ENCODE measurements around the gene KRTCAP2.
"Not testable (repeated sequence)": the region's sequence is repeated elsewhere in the genome, so short reads cannot be mapped to it uniquely, and the experiment has no call there.

Gene KRTCAP2

GRCh38 chr1:155167166-155168104 is 5.7 kb downstream of the KRTCAP2 start:
- DNase-seq: peak; percentile 85

- no peak for DNase-seq
These were observed 6.5 kb downstream of the KRTCAP2 start for GRCh38 chr1:155166471-155167165.

DNA sequence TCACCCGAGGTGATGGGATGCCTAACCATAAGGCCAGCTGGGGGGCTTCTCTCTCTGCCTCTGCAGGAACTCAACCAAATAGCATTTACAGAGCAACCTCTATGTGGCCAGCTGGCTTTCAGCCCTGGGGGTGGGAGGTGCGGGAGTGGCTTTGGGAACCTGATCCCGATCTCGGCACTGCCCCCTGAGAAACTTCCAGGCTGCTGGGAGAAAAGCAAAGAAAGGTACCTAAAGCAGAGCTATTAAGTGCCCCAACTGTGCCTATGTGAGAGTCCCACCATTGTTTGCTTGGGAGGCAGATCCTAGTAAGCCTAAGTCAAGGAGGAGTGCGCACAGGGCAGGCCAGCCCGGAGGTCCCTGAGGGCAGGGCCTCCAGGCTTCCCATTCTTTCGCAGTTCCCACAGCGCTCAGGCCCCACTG is 7.0 kb downstream of the KRTCAP2 start:
- DNase-seq: no peak

DNA sequence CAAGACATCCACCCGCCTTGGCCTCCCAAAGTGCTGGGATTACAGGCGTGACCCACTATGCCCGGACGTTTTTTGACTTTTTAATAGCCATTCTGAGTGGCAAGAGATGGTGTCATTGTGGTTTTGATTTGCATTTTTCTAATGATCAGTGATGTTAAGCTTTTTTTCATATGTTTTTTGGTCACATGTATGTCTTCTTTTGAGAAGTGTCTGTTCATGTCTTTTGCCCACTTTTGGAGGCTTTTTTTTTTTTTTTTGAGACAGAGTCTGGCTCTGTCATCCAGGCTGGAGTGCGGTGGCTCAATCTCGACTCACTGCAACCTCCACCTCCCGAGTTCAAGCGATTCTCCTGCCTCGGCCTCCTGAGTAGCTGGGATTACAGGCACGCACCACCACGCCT is 8.5 kb downstream of the KRTCAP2 start:
- not testable (repeated sequence) for DNase-seq

- DNase-seq: not testable (repeated sequence)
These were observed 9.3 kb downstream of the KRTCAP2 start for GRCh38 chr1:155163785-155164184.

GRCh38 chr1:155162631-155163030 is 10.5 kb downstream of the KRTCAP2 start:
- not testable (repeated sequence) for DNase-seq

DNA sequence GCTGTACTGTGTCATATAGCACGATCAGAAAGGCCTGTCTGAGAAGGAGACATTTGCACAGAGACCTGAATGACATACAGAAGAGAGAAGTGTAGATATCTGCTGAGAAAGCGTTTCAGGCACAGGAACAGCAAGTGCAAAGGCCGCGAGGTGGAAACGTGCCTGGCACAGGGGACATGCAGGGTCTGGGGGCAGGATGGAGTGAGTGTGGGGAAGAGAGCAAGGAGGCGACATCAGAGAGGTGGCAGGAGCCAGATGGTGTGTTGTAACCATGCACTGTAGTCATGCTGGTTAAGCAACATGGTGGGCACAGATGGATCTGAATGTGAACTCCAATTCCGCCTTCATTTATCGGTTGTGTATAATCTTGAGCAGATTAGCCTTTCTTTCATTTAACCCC is 13.0 kb downstream of the KRTCAP2 start:
- no peak for DNase-seq

DNA sequence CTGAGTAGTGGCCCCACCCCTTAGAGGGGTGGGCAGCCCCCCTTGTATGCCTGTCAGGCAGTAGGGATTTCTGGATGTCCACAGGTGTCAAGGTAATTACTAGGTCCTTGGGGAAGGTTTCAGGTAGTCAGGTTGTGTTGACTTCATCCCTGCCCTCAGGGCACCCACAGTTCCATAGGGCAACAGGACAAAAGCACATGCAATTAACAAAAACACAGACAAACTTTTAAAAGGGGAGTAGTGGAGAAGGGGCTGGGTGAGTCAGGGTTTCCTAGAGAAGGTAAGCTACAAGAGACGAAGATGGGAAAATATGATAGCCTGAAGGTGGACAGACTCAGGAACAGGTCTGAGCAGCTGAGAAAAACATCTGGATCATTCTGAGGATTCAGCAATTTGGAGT is 14.1 kb downstream of the KRTCAP2 start:
- DNase-seq: no peak

DNA sequence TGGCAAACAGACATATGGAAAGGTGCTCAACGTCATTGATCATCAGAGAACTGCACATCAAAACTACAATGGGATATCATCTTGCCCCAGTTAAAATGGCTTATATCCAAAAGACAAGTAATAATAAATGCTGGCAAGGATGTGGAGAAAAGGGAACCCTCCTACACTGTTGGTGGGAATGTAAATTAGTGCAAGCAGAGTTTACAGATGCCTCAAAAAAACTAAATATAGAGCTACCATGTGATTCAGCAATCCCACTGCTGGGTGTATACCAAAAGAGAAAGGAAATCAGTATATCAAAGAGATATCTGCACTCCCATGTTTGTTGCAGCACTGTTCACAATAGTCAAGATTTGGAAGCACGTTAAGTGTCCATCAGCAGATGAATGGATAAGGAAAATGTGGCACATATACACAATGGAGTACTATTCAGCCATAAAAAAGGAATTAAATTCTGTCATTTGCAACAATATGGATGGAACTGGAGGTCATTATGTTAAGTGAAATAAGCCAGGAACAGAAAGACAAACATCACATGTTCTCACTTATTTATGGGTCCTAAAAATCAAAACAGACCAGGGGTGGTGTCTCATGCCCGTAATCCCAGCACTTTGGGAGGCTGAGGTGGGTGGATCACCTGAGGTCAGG is 17.0 kb downstream of the KRTCAP2 start:
- not testable (repeated sequence) for DNase-seq

DNA sequence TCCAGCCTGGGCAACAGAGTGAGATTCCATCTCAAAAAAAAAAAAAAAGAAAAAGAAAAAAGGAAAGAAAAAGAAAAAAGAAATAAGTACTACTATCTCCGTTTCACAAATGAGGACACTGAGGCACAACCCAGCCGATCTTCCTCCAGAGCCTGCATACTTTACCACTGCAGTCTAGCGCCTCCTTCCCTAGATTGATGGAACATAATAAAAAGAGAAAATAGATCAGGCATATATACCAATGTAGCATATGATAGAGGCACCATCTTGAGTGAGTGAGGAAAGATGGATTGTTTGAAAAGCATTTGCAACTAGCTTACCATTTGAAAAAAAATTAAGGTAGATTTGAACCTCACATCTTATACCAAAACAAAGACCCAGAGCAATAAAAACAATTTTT is 27.6 kb downstream of the KRTCAP2 start:
- DNase-seq: no peak

GRCh38 chr1:155141749-155142148 is 31.4 kb downstream of the KRTCAP2 start:
- no peak for DNase-seq

DNA sequence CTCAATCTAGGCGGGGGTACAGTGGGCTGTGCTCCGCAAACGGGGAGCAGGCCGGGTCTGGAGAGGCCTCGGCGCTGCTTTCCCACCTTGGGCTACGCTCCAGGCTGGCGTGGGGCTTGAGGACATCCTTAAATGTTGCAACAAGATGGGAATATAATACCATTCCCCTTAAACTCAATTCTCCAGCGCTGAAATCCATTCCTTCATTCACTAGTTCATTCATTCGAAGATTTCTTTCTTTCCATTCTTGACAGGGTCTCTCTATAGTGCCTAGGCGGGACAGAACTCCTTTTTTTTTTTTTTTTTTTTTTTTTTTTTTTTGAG is 32.5 kb downstream of the KRTCAP2 start:
- DNase-seq: no peak

DNA sequence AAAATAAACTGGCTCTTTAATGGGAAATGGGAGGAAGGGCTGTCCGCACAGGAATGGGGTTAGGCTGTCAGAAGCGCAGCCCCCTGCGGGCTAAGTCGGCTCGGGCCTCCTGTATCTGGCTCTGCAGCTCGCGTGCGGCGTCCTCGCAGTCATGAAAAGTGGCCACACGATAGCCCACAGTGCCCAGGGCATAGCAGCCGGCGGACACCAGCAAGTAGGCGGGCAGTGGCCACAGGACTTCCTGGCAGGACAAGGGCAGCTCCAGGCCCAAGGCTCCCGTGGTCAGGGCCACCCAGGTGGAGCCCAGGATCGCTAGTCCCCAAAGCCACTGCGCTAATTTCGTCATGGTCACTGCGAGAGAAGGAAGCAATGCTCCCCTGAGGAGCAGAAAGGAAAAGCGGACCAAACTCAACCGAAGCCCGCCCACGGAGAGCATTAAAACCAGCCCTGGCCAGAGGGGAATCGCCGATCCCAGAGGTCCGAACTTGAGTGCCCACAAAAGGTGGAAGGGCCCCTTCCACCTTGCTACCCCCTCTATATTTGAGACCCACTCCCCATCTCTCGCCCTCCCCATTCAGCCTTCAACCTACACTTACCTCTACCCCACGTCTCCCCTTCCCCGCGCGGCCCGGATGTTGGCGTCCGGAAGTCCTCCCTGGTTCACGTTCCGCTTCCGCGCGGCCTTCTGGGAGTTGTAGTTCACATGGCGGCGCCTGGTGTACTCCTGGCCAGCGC is 33.0 kb downstream of the KRTCAP2 start, which contains the start of gene DPM3:
Gene DPM3 (minus strand): TSS at position 637 of the 735 bp plus-strand sequence. CDS start 291 bp downstream, at position 346.
- peak; percentile 88 for DNase-seq

- DNase-seq: no peak
These were observed 35.8 kb downstream of the KRTCAP2 start for GRCh38 chr1:155137154-155137949.

DNA sequence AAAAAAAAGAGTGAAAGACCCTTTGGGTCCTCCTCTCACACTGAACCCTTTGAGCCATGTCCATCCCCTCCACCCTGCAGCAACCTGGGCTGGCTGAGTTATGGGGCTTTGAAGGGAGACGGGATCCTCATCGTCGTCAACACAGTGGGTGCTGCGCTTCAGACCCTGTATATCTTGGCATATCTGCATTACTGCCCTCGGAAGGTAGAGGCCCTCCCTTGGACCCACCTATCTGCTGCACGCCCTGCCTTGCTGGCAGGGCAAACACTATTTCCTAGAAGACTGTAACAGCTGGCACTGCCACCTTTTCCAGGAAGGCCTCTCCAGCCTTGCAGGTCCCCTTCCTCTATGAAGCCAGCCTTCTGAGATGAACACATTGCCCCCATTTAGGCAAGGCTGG is 36.4 kb downstream of the KRTCAP2 start:
- DNase-seq: no peak

- peak; percentile 92 for DNase-seq
These were observed 37.6 kb downstream of the KRTCAP2 start, which contains the start of gene SLC50A1 for GRCh38 chr1:155135415-155136028. Gene SLC50A1 (plus strand): TSS chr1:155135852. CDS start chr1:155135912, 60 bp downstream.

DNA sequence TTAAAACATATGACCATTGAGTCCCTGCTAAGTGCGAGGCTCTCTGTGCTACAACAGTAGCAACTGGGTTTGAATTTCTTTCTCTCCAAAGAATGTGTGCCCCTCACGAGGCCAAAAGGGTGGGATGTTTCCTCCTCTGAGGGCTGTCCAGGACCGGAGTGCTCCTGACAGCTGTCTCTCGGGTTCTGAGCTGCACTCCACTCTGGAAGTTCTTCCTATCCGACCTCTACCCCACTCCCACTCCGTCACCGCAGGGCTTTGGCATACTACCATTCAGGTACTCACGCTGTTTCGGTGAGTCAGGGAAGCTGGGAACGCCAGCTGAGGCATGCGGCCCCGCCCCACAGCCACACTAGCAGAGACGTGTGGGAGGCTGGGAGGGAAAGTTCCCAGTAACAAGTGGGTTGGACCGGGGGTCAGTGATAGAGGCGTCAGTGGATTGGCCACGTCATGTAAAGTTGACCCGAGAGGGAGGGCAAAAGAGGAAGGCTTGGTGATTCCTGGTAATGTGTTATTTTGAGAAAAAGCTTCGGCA is 38.2 kb downstream of the KRTCAP2 start:
- peak; percentile 75 for DNase-seq

- no peak for DNase-seq
These were observed 38.8 kb downstream of the KRTCAP2 start for GRCh38 chr1:155134322-155134721.

DNA sequence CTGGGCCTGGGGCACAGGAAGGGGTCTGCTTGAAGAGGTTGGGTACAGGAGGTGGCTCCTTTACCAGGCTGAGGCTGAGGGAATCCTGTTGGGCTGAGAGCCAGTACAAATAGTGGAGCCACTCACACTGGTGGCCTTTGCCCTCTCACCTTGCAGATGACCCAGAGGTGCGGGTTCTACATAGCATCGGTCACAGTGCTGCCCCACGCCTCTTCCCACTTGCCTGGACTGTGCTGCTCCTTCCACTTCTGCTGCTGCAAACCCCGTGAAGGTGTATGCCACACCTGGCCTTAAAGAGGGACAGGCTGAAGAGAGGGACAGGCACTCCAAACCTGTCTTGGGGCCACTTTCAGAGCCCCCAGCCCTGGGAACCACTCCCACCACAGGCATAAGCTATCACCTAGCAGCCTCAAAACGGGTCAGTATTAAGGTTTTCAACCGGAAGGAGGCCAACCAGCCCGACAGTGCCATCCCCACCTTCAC is 39.3 kb downstream of the KRTCAP2 start:
- no peak for DNase-seq

DNA sequence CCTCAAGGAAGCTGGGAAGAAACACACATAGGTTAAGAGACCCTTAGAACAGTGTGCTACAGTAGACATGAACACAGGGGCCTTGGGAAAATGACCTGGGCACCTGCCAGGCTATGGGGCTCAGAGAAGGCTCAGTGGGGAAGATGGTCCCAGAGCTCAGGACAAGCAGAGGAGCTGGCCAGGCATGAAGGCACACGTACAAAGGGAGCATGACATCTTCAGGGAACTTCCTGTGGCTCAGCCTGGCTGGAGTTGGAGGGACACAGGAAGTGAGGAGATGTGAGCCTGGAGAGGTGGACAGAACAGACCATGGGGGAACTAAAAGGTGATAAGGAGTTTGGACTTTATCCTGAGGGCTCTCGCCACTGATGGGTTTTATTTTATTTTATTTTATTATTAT is 41.2 kb downstream of the KRTCAP2 start:
- no peak for DNase-seq

GRCh38 chr1:155131285-155131684 is 41.8 kb downstream of the KRTCAP2 start:
- no peak for DNase-seq

Measured in stimulated activated CD4-positive, alpha-beta T cell treated with anti-CD3 and anti-CD28 coated beads, Interleukin-12 subunit alpha, Interleukin-12 subunit beta, amount 100 ng/mL, for 4 hours (primary cell).